GM23248 (cell line): ENCODE data around the gene PIM3. TPM values are rescaled to one million over a fixed set of nuclear protein-coding genes. Genes with fewer than 3 reads are reported as not detected.

ENCODE experiments used
- DNase-seq: peaks from one replicate; pipeline ENCODE4 v3.0.0-alpha.2; 2015
- H2AFZ ChIP-seq: fragments of 200-600 bp; sonication (generic); 2 replicates; pipeline ENCODE4 v1.6.1; 2016; ENCODE audit warnings: antibody characterized with exemption
- H3F3A ChIP-seq: fragments of 200-600 bp; sonication (generic); 2 replicates; pipeline ENCODE4 v1.6.1; 2016; ENCODE audit warnings: mild to moderate bottlenecking, antibody characterized with exemption, mixed run types; ENCODE audit not compliant: insufficient read depth
- H3K27ac ChIP-seq: fragments of 200-600 bp; sonication (generic); 2 replicates; pipeline ENCODE4 v1.5.1; 2016; ENCODE audit warnings: mild to moderate bottlenecking
- H3K27me3 ChIP-seq: fragments of 200-600 bp; sonication (generic); replicated peaks from 2 replicates; pipeline ENCODE4 v1.6.1; 2016; ENCODE audit warnings: mild to moderate bottlenecking; ENCODE audit not compliant: insufficient read depth
- H3K36me3 ChIP-seq: fragments of 200-600 bp; sonication (generic); 2 replicates; pipeline ENCODE4 v1.6.1; 2016; ENCODE audit warnings: low read depth, mild to moderate bottlenecking
- H3K4me1 ChIP-seq: fragments of 200-600 bp; sonication (generic); 2 replicates; pipeline ENCODE4 v1.6.1; 2016; ENCODE audit warnings: mild to moderate bottlenecking; ENCODE audit not compliant: insufficient read depth
- H3K4me2 ChIP-seq: fragments of 200-600 bp; sonication (generic); one replicate; pipeline ENCODE4 v1.6.1; 2016; ENCODE audit warnings: mild to moderate bottlenecking; ENCODE audit not compliant: unreplicated experiment
- H3K4me3 ChIP-seq: fragments of 200-600 bp; sonication (generic); 2 replicates; pipeline ENCODE4 v1.5.1; 2016; ENCODE audit warnings: mild to moderate bottlenecking
- H3K79me2 ChIP-seq: fragments of 200-600 bp; sonication (generic); 2 replicates; pipeline ENCODE4 v1.6.1; 2016; ENCODE audit warnings: mild to moderate bottlenecking; ENCODE audit not compliant: insufficient read depth
- H3K9ac ChIP-seq: fragments of 200-600 bp; sonication (generic); 2 replicates; pipeline ENCODE4 v1.6.1; 2016; ENCODE audit warnings: mild to moderate bottlenecking
- H3K9me2 ChIP-seq: fragments of 200-600 bp; sonication (generic); 2 replicates; pipeline ENCODE4 v1.6.1; 2016; ENCODE audit warnings: mixed run types, mild to moderate bottlenecking, moderate library complexity; ENCODE audit not compliant: insufficient read depth
- H3K9me3 ChIP-seq: fragments of 200-600 bp; sonication (generic); one replicate; pipeline ENCODE4 v1.6.1; 2017; ENCODE audit warnings: low read depth
- H4K20me1 ChIP-seq: fragments of 200-600 bp; sonication (generic); 2 replicates; pipeline ENCODE4 v1.6.0; 2016; ENCODE audit not compliant: insufficient read depth
- EZH2 ChIP-seq: fragments of 200-600 bp; sonication (generic); IDR thresholded peaks from 2 replicates; pipeline ENCODE4 v1.6.1; 2018; ENCODE audit warnings: antibody characterized with exemption, mild to moderate bottlenecking; ENCODE audit not compliant: insufficient read depth, poor library complexity, severe bottlenecking
- EZH2phosphoT487 ChIP-seq: fragments of 200-600 bp; sonication (generic); IDR thresholded peaks from 2 replicates; pipeline ENCODE4 v1.6.1; 2018; ENCODE audit warnings: antibody characterized with exemption, moderate library complexity, mild to moderate bottlenecking, low read depth; ENCODE audit not compliant: insufficient read depth
- WGBS, 2 experiments: methylation state at CpG; one replicate each; pipeline ENCODE4 v1.1.6; 2015 to 2017; ENCODE audit warnings: low lambda C conversion rate in 2 of 2, low coverage in 1 of 2; ENCODE audit errors: missing lambda C conversion rate in 2 of 2; 5-methylcytosine and 5-hydroxymethylcytosine counted together
- in situ Hi-C: fragments of 300-500 bp; cut with MboI; formaldehyde crosslinking; loops from 2 replicates; pipeline ENCODE4 v1.15.0; 2020
- polyA plus RNA-seq: library from polyadenylated mRNA; unstranded; fragments of >200 nt; fragmentation: Nextera tagmentation; extraction: Ambion mirVana; gene quantifications from 2 replicates; pipeline ENCODE4 v1.2.1, GENCODE V29; 2016
- total RNA-seq: library from RNA; depleted of rRNA; stranded (reverse); fragments of >200 nt; shearing (Covaris generic); gene quantifications from 2 replicates; pipeline ENCODE4 v1.2.3, GENCODE V29; 2014

Gene PIM3
- total and polyA plus RNA-seq, 2 experiments from 2014 or later = 10.8 to 16.2 TPM

DNA sequence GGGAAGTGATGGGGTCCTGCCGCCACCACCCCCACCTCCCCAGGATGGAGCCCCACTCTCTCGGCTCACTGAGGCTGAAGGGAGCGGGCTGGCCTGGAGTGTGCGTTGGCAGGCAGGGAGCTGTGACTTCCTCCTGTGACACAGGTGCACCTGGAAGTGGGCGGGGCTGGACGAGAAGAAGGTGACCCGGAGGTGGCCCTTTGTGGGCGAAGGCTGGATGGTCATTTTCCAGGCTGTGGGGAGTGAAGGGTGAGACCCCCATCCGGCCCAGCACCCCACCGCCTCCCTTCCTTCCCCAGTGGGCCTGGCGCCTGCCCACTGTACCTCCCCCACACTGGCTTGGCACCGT, 36.7 kb downstream of the PIM3 start:
- DNase-seq = no peak
- no peaks in the 10 kb centered on the region for H3K9me3 ChIP-seq
- H3K9ac ChIP-seq = no peak overlapping the region
- in situ Hi-C loops = no loop called here
- H4K20me1 ChIP-seq = no peaks in the 10 kb centered on the region
- 71 to 73% methylated on average over 12 of the region's 12 CpGs for WGBS, 2 experiments
- H3F3A ChIP-seq = no peaks in the 10 kb centered on the region
- no peak overlapping the region for H3K4me3 ChIP-seq
- H2AFZ ChIP-seq = no peak overlapping the region
- no peaks in the 10 kb centered on the region for H3K36me3 ChIP-seq
- no peaks in the 10 kb centered on the region for H3K9me2 ChIP-seq
- no peaks in the 10 kb centered on the region for H3K27me3 ChIP-seq
- no peak for TF ChIP-seq EZH2phosphoT487
- TF ChIP-seq EZH2 = no peak
- H3K79me2 ChIP-seq = no peaks in the 10 kb centered on the region
- no peak overlapping the region for H3K4me2 ChIP-seq
- H3K27ac ChIP-seq = no peak overlapping the region
- no peaks in the 10 kb centered on the region for H3K4me1 ChIP-seq

- H3K79me2 ChIP-seq = no peaks in the 10 kb centered on the region
- in situ Hi-C loops = no loop called here
- no peaks in the 10 kb centered on the region for H3K9me3 ChIP-seq
- H3K4me2 ChIP-seq = no peak overlapping the region
- no peaks in the 10 kb centered on the region for H3K4me1 ChIP-seq
- H3K27ac ChIP-seq = no peak overlapping the region
- TF ChIP-seq EZH2phosphoT487 = no peak
- H3K9me2 ChIP-seq = no peaks in the 10 kb centered on the region
- no peak for DNase-seq
- H3K4me3 ChIP-seq = no peak overlapping the region
- no peaks in the 10 kb centered on the region for H3K36me3 ChIP-seq
- H4K20me1 ChIP-seq = no peaks in the 10 kb centered on the region
- no peaks in the 10 kb centered on the region for H3K27me3 ChIP-seq
- no peak overlapping the region for H2AFZ ChIP-seq
- no peaks in the 10 kb centered on the region for H3F3A ChIP-seq
- no peak overlapping the region for H3K9ac ChIP-seq
- WGBS, 2 experiments = 82 to 87% methylated on average over 20 to 21 of the region's 21 CpGs
Measured at GRCh38 chr22:49997932-49998717, 37.6 kb downstream of the PIM3 start.

- Histone ChIP-seq H3K27ac (no peak overlapping the region), H3K4me1 (no peaks in the 10 kb centered on the region), H3K9ac (no peak overlapping the region), H3K4me3 (no peak overlapping the region), H4K20me1 (no peaks in the 10 kb centered on the region), H3K79me2 (no peaks in the 10 kb centered on the region), H3K36me3 (no peaks in the 10 kb centered on the region), H3F3A (no peaks in the 10 kb centered on the region), H3K9me3 (no peaks in the 10 kb centered on the region), H2AFZ (no peak overlapping the region), H3K4me2 (no peak overlapping the region), H3K27me3 (0 out of 2 replicates have a peak, but pooled peaks cover 3% of the 10 kb centered on the region), H3K9me2 (no peaks in the 10 kb centered on the region)
- in situ Hi-C loops = no loop called here
- DNase-seq = no peak
- 76 to 82% methylated on average over 14 of the region's 14 CpGs for WGBS, 2 experiments
- no peak for TF ChIP-seq EZH2phosphoT487
- no peak for TF ChIP-seq EZH2
Measured at GRCh38 chr22:49998718-49999062, 38.1 kb downstream of the PIM3 start.

DNA sequence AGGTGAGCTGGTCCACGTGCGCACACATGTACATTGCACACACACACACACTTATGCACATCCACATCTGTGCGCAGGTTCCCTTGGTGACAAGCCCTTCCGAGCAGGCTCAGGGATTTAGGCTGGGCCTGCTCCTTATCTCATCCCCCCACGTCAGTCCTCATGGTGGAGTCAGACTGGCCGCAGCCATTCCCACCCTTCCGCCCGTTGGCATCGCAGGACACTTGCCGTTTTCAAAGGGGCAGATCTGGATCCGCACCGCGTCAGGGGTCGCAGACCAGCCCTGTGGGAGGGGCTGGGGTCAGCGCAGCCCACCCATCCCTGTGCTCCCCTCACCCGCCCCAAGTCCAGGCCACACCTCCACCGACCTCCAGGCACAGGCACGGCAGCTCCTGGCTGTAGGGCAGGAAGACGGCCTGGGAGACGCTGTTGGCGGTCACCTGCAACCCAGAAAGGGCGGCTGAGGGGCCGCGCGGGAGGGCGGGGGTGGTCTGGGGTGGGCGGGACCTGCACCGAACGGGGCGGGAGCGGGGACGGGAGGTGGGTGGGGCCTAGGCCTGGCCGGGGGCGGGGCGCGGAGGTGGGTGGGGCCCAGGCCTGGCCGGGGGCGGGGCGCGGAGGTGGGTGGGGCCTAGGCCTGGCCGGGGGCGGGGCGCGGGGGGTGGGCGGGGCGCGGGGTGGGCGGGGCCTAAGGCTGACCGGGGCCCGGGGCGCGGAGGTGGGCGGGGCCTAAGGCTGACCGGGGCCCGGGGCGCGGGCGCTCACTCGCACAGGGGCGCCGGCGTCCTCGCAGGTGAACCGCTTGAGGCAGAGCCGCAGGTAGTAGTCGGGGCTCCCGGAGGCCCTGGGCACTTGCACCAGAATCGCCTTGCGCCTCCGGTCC, 38.7 kb downstream of the PIM3 start:
- no peaks in the 10 kb centered on the region for H3K9me2 ChIP-seq
- TF ChIP-seq EZH2phosphoT487 = no peak
- no peak for TF ChIP-seq EZH2
- H3K4me2 ChIP-seq = no peak overlapping the region
- H3K9ac ChIP-seq = no peak overlapping the region
- H2AFZ ChIP-seq = no peak overlapping the region
- H3K9me3 ChIP-seq = no peaks in the 10 kb centered on the region
- H3K36me3 ChIP-seq = no peaks in the 10 kb centered on the region
- peak; percentile 46 for DNase-seq
- no peak overlapping the region for H3K4me3 ChIP-seq
- no peak overlapping the region for H3K27ac ChIP-seq
- H4K20me1 ChIP-seq = no peaks in the 10 kb centered on the region
- no peaks in the 10 kb centered on the region for H3F3A ChIP-seq
- 0 out of 2 replicates have a peak, but pooled peaks cover 7% of the 10 kb centered on the region for H3K27me3 ChIP-seq
- in situ Hi-C loops = no loop called here
- WGBS, 2 experiments = 19 to 25% methylated on average over 33 to 37 of the region's 70 CpGs
- no peaks in the 10 kb centered on the region for H3K79me2 ChIP-seq
- H3K4me1 ChIP-seq = no peaks in the 10 kb centered on the region
